ENCODE measurements around the gene CEP128.
"Not testable (repeated sequence)": the region's sequence is repeated elsewhere in the genome, so short reads cannot be mapped to it uniquely, and the experiment has no call there.

DNA sequence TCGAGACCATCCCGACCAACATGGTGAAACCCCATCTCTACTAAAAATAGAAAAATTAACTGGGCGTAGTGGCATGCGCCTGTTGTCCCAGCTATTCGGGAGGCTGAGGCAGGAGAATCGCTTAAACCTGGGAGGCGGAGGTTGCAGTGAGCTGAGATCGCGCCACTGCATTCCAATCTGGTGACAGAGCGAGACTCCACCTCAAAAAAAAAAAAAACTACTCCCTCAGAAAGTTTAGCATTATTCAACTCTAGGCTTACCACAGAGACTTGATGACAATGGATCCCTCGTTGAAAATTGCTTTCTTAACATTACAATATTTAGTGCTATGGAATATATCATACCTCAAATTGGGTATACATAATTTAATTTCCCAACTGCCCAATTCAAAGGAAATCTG, 29.5 kb downstream of the CEP128 start:
- not testable (repeated sequence) for TF ChIP-seq EZH2 (IDR thresholded peaks at IDR 0.05; ENCODE audit: borderline replicate concordance, low read depth, low read length, poor library complexity, severe bottlenecking); CTCF (conservative IDR thresholded peaks at IDR 0.05; ENCODE audit: low read depth, low read length)

Measured in A673 (cell line).